H9 (cell line): ENCODE results near the gene DAPP1. TPM values are rescaled to one million over a fixed set of nuclear protein-coding genes. Genes with fewer than 3 reads are reported as not detected.

Experiments
- DNase-seq: peaks from one replicate; pipeline ENCODE4 v3.0.0-alpha.2; 2017
- H2AFZ ChIP-seq: one replicate; pipeline ENCODE4 v1.6.1; 2013; ENCODE audit warnings: mild to moderate bottlenecking, low read length, control low read depth, moderate library complexity
- H2AK5ac ChIP-seq: 2 replicates; pipeline ENCODE4 v1.6.1; 2013; ENCODE audit warnings: low read length, control low read depth, mixed read lengths; ENCODE audit not compliant: insufficient read length
- H2BK120ac ChIP-seq: one replicate; pipeline ENCODE4 v1.6.1; 2013; ENCODE audit warnings: low read depth, mild to moderate bottlenecking, low read length, control low read depth, inconsistent platforms; ENCODE audit not compliant: poor library complexity, severe bottlenecking
- H2BK12ac ChIP-seq: 2 replicates; pipeline ENCODE4 v1.6.1; 2013; ENCODE audit warnings: low read length, control low read depth, mixed read lengths, low read depth; ENCODE audit not compliant: insufficient read length
- H2BK15ac ChIP-seq: 2 replicates; pipeline ENCODE4 v1.6.1; 2013; ENCODE audit warnings: low read depth, low read length, control low read depth
- H2BK20ac ChIP-seq: one replicate; pipeline ENCODE4 v1.6.1; 2013; ENCODE audit warnings: low read depth, mild to moderate bottlenecking, low read length, control low read depth, inconsistent platforms; ENCODE audit not compliant: poor library complexity, severe bottlenecking
- H2BK5ac ChIP-seq: 2 replicates; pipeline ENCODE4 v1.6.1; 2013; ENCODE audit warnings: low read length, control low read depth, mixed read lengths; ENCODE audit not compliant: insufficient read length
- H3K14ac ChIP-seq: 2 replicates; pipeline ENCODE4 v1.6.1; 2013; ENCODE audit warnings: low read length, control low read depth; ENCODE audit not compliant: insufficient read depth
- H3K18ac ChIP-seq: 2 replicates; pipeline ENCODE4 v1.6.1; 2013; ENCODE audit warnings: low read depth, mild to moderate bottlenecking, mixed read lengths, low read length, control low read depth; ENCODE audit not compliant: insufficient read length
- H3K23ac ChIP-seq: 2 replicates; pipeline ENCODE4 v1.6.1; 2013; ENCODE audit warnings: low read length, control low read depth, mixed read lengths, low read depth; ENCODE audit not compliant: insufficient read length
- H3K23me2 ChIP-seq: 2 replicates; pipeline ENCODE4 v1.6.1; 2013; ENCODE audit warnings: low read depth, mild to moderate bottlenecking, mixed read lengths, low read length, control low read depth; ENCODE audit not compliant: insufficient read length, poor library complexity, severe bottlenecking
- H3K27ac ChIP-seq: 2 replicates; pipeline ENCODE4 v1.5.1; 2013; ENCODE audit warnings: low read length, control low read depth, mixed read lengths, low read depth; ENCODE audit not compliant: insufficient read length
- H3K27me3 ChIP-seq: 2 replicates; pipeline ENCODE4 v1.6.1; 2013; ENCODE audit warnings: low read length, control low read depth, inconsistent platforms; ENCODE audit not compliant: insufficient read depth
- H3K4ac ChIP-seq: 2 replicates; pipeline ENCODE4 v1.6.1; 2013; ENCODE audit warnings: low read depth, mild to moderate bottlenecking, control low read depth, inconsistent platforms, low read length, moderate library complexity
- H3K4me1 ChIP-seq: 2 replicates; pipeline ENCODE4 v1.6.1; 2013; ENCODE audit warnings: low read length, control low read depth, inconsistent platforms; ENCODE audit not compliant: insufficient read depth
- H3K4me2 ChIP-seq: 2 replicates; pipeline ENCODE4 v1.6.1; 2013; ENCODE audit warnings: low read length, control low read depth, mixed read lengths; ENCODE audit not compliant: insufficient read length, insufficient read depth
- H3K56ac ChIP-seq: 2 replicates; pipeline ENCODE4 v1.6.1; 2013; ENCODE audit warnings: low read depth, mild to moderate bottlenecking, mixed read lengths, low read length, control low read depth; ENCODE audit not compliant: insufficient read length
- H3K79me1 ChIP-seq: 2 replicates; pipeline ENCODE4 v1.6.1; 2013; ENCODE audit warnings: low read depth, mild to moderate bottlenecking, moderate library complexity, low read length, control low read depth, inconsistent platforms; ENCODE audit not compliant: insufficient read depth, poor library complexity, severe bottlenecking
- H3K79me2 ChIP-seq: 2 replicates; pipeline ENCODE4 v1.6.1; 2013; ENCODE audit warnings: low read length, control low read depth, inconsistent platforms; ENCODE audit not compliant: insufficient read depth
- H3K9ac ChIP-seq: 2 replicates; pipeline ENCODE4 v1.6.1; 2013; ENCODE audit warnings: low read length, control low read depth, mixed read lengths; ENCODE audit not compliant: insufficient read length; ENCODE audit errors: extremely low read depth
- H3K9me3 ChIP-seq: one replicate; pipeline ENCODE4 v1.6.1; 2013; ENCODE audit warnings: low read depth, low read length, inconsistent platforms; ENCODE audit not compliant: control insufficient read depth
- H3T11ph ChIP-seq: one replicate; pipeline ENCODE4 v1.6.1; 2013; ENCODE audit warnings: mild to moderate bottlenecking, low read length, control low read depth, inconsistent platforms
- H4K20me1 ChIP-seq: one replicate; pipeline ENCODE4 v1.6.1; 2013; ENCODE audit not compliant: control insufficient read depth, insufficient read length, insufficient read depth
- H4K5ac ChIP-seq: 2 replicates; pipeline ENCODE4 v1.6.1; 2013; ENCODE audit warnings: low read depth, mild to moderate bottlenecking, mixed read lengths, low read length, control low read depth; ENCODE audit not compliant: insufficient read length
- H4K8ac ChIP-seq: replicated peaks from 2 replicates; pipeline ENCODE4 v1.6.1; 2013; ENCODE audit warnings: low read length, control low read depth, mixed read lengths, low read depth; ENCODE audit not compliant: insufficient read length
- H4K91ac ChIP-seq: 2 replicates; pipeline ENCODE4 v1.6.1; 2013; ENCODE audit warnings: low read depth, mild to moderate bottlenecking, moderate library complexity, mixed read lengths, low read length, control low read depth; ENCODE audit not compliant: insufficient read length
- H3K27ac Mint-ChIP-seq, 3 experiments: 2 replicates in 2 of 3; 3 replicates in 1 of 3; pipeline ENCODE4 v1.8.0; 2020 to 2021; ENCODE audit warnings: mixed read lengths in 3 of 3, mild to moderate bottlenecking in 1 of 3, moderate library complexity in 1 of 3
- H3K27me3 Mint-ChIP-seq: 2 replicates; pipeline ENCODE4 v1.8.0; 2021; ENCODE audit warnings: low read depth, mild to moderate bottlenecking, moderate library complexity, mixed read lengths
- H3K36me3 Mint-ChIP-seq, 3 experiments: 2 replicates in 2 of 3; 3 replicates in 1 of 3; pipeline ENCODE4 v1.8.0; 2020 to 2021; ENCODE audit warnings: low read depth in 3 of 3, mixed read lengths in 3 of 3; ENCODE audit not compliant: insufficient read depth in 1 of 3
- H3K4me1 Mint-ChIP-seq, 2 experiments: 2 replicates each; pipeline ENCODE4 v1.8.0; 2020; ENCODE audit warnings: mixed read lengths in 2 of 2
- H3K4me3 Mint-ChIP-seq, 2 experiments: 2 replicates in 1 of 2; 3 replicates in 1 of 2; pipeline ENCODE4 v1.8.0; 2020 to 2021; ENCODE audit warnings: mild to moderate bottlenecking in 2 of 2, mixed read lengths in 2 of 2, moderate library complexity in 1 of 2
- H3K9me3 Mint-ChIP-seq, 2 experiments: 2 replicates in 1 of 2; 3 replicates in 1 of 2; pipeline ENCODE4 v1.8.0; 2020; ENCODE audit warnings: mild to moderate bottlenecking in 2 of 2, mixed read lengths in 2 of 2, moderate library complexity in 1 of 2
- CTCF ChIP-seq: fragments of 200-600 bp; sonication (generic); conservative IDR thresholded peaks from 3 replicates; pipeline ENCODE4 v1.8.0; 2021; ENCODE audit warnings: antibody characterized with exemption, mild to moderate bottlenecking
- WGBS: extraction: QIAGEN DNeasy Blood & Tissue Kit; methylation state at CpG from one replicate; pipeline ENCODE4 v1.1.7; 2013; ENCODE audit warnings: missing lambda C conversion rate, low lambda C conversion rate, mixed read lengths; ENCODE audit not compliant: insufficient read length; ENCODE audit errors: extremely low coverage; 5-methylcytosine and 5-hydroxymethylcytosine counted together
- total RNA-seq: library from RNA; stranded (reverse); gene quantifications from 2 replicates; pipeline ENCODE4 v1.2.1, GENCODE V29; 2021

DAPP1 gene
- total RNA-seq, 1 experiment from 2014 or later, result not detected

DNA sequence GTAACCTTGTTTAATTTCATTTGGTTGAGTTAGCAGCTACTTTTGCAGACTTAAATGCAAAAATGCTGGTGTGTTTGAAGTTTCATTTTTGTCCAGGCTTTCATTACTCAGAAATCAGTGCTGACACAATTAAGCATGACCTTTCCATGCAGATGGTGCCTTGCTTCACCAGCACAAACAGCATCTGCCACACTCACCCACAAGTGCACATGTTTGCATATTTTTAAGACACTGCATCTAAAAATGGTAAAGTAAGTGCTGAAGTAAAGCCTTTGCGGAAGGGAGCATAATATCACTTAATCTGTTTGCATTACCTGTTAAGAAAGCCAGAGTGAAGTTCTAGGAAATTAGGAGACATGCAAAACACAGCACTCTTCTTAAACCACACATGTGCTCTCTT, 7.3 kb upstream of the DAPP1 start:
- Histone ChIP-seq H3K14ac (no peak overlapping the region), H2BK12ac (no peak overlapping the region), H3K79me1 (no peaks in the 10 kb centered on the region), H4K5ac (no peak overlapping the region), H3K4me2 (no peak overlapping the region), H3T11ph (no peak overlapping the region), H3K4me1 (no peaks in the 10 kb centered on the region), H3K9me3 (no peaks in the 10 kb centered on the region), H2BK120ac (no peak overlapping the region), H2BK5ac (no peak overlapping the region), H2AK5ac (no peak overlapping the region), H2BK15ac (no peak overlapping the region), H4K20me1 (no peaks in the 10 kb centered on the region), H3K18ac (no peak overlapping the region), H3K23ac (no peak overlapping the region), H3K56ac (no peak overlapping the region), H3K4ac (no peak overlapping the region), H3K27me3 (no peaks in the 10 kb centered on the region), H3K9ac (no peak overlapping the region), H4K91ac (no peak overlapping the region), H3K23me2 (no peaks in the 10 kb centered on the region), H3K27ac (no peak overlapping the region), H4K8ac (no peak overlapping the region), H3K79me2 (no peaks in the 10 kb centered on the region), H2BK20ac (no peak overlapping the region), H2AFZ (no peak overlapping the region)
- Mint-ChIP-seq H3K36me3 (no peaks in the 10 kb centered on the region), H3K27ac (no peak overlapping the region), H3K4me3 (no peak overlapping the region), H3K4me1 (peaks cover 0 to 4% of the 10 kb centered on the region in 2 experiments; a peak in 1 of 4 replicates), H3K27me3 (no peaks in the 10 kb centered on the region), H3K9me3 (no peaks in the 10 kb centered on the region)
- WGBS, result no CpG with 5 or more reads among the region's 1 CpG
- no peak for TF ChIP-seq CTCF
- DNase-seq, result no peak
